Fibroblast of lung (primary cell): ENCODE measurements around the gene S100A7A. TPM values are rescaled to one million over a fixed set of nuclear protein-coding genes. Genes with fewer than 3 reads are reported as not detected.

Experiments
- DNase-seq, 2 donors: peaks; one replicate each; pipeline versions ENCODE4 v3.0.0 to v3.0.0-alpha.2; 2010; ENCODE audit warnings: low read depth in 2 of 2
- H2AFZ ChIP-seq: 2 replicates; pipeline ENCODE4 v1.5.1; 2012; ENCODE audit warnings: low read length, control low read depth, inconsistent platforms
- H3K27ac ChIP-seq: 2 replicates; pipeline ENCODE4 v1.5.1; 2011; ENCODE audit warnings: low read length, control low read depth; ENCODE audit not compliant: insufficient read depth
- H3K27me3 ChIP-seq: 2 replicates; pipeline ENCODE4 v1.5.1; 2011; ENCODE audit warnings: mild to moderate bottlenecking, low read length; ENCODE audit not compliant: control insufficient read depth, insufficient read depth
- H3K36me3 ChIP-seq: 2 replicates; pipeline ENCODE4 v1.5.1; 2011; ENCODE audit warnings: low read length; ENCODE audit not compliant: control insufficient read depth, insufficient read depth
- H3K4me1 ChIP-seq: 2 replicates; pipeline ENCODE4 v1.5.1; 2011; ENCODE audit warnings: low read length; ENCODE audit not compliant: control insufficient read depth, insufficient read depth; ENCODE audit errors: extremely low read depth
- H3K4me2 ChIP-seq: 2 replicates; pipeline ENCODE4 v1.5.1; 2011; ENCODE audit warnings: low read length, control low read depth; ENCODE audit not compliant: insufficient read depth; ENCODE audit errors: extremely low read depth
- H3K4me3 ChIP-seq, 4 experiments: fragments of 200-600 bp in 1 of 4; sonication (generic) in 1 of 4; replicated peaks in 1 of 4; 2 replicates each; pipeline ENCODE4 v1.5.1; 2011 to 2016; ENCODE audit warnings: low read length in 4 of 4, low read depth in 3 of 4, mild to moderate bottlenecking in 3 of 4, control low read depth in 2 of 4, inconsistent platforms in 1 of 4, mixed read lengths in 1 of 4; ENCODE audit not compliant: insufficient read depth in 1 of 4; ENCODE audit errors: control extremely low read depth in 1 of 4
- H3K79me2 ChIP-seq: 2 replicates; pipeline ENCODE4 v1.5.1; 2012; ENCODE audit warnings: mild to moderate bottlenecking, low read length, inconsistent platforms; ENCODE audit not compliant: control insufficient read depth, insufficient read depth
- H3K9ac ChIP-seq: 2 replicates; pipeline ENCODE4 v1.5.1; 2011; ENCODE audit warnings: mild to moderate bottlenecking, low read length, control low read depth; ENCODE audit not compliant: insufficient read depth
- H3K9me3 ChIP-seq: 2 replicates; pipeline ENCODE4 v1.5.1; 2012; ENCODE audit warnings: low read depth, low read length; ENCODE audit not compliant: control insufficient read depth, insufficient read depth
- H4K20me1 ChIP-seq: 2 replicates; pipeline ENCODE4 v1.5.1; 2011; ENCODE audit warnings: low read length; ENCODE audit not compliant: control insufficient read depth, insufficient read depth; ENCODE audit errors: extremely low read depth
- EZH2 ChIP-seq: IDR thresholded peaks from 2 replicates; pipeline ENCODE4 v1.5.1; 2012; ENCODE audit warnings: low read length, control low read depth, mild to moderate bottlenecking; ENCODE audit errors: missing control alignments
- polyA plus RNA-seq, 2 donors: library from polyadenylated mRNA; depleted of rRNA in 1 of 2; stranded (reverse) in 1 of 2; unstranded in 1 of 2; fragments of >200 nt; gene quantifications; 2 replicates each; pipeline ENCODE4 v1.2.1, GENCODE V29; 2011 to 2012; ENCODE audit warnings: missing spikeins in 1 of 2
- total RNA-seq: library from RNA; depleted of rRNA; stranded (reverse); fragments of >200 nt; gene quantifications from 2 replicates; pipeline ENCODE4 v1.2.1, GENCODE V29; 2014
- TF ChIP-seq, protein P1 (sequence below), 2 donors: IDR thresholded peaks in 1 of 2; conservative IDR thresholded peaks in 1 of 2; 1 replicate in 1 of 2; 2 replicates in 1 of 2; pipeline ENCODE4 v1.5.1; 2011 to 2012; ENCODE audit warnings: low read length in 2 of 2, control low read depth in 1 of 2, inconsistent platforms in 1 of 2, low read depth in 1 of 2, mild to moderate bottlenecking in 1 of 2

S100A7A gene
- total and polyA plus RNA-seq, 2 donors (not counting 1 experiment from before 2014, with no cell fraction given), result not detected

DNA sequence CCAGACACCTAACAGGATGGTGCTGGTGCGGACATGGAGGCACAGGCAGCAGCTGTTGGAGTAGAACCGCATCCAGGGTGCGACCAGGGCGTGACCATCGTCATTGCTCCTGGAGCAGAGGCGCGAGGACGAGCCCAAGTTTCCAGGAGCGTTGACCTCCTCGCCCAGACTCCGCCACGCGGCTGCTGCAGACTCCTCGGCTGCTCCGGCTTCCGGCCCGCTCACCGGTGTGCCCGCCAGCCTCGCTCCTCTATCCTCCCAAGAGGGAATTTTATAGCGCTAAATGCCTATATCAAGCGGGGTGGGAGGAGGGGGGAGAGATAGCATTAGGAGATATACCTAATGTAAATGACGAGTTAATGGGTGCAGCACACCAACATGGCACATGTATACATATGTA lies 35.6 kb upstream of the S100A7A start:
- Histone ChIP-seq H3K4me2 (no peak overlapping the region), H3K27ac (no peak overlapping the region), H3K36me3 (no peaks in the 10 kb centered on the region), H3K9ac (no peak overlapping the region), H3K27me3 (no peaks in the 10 kb centered on the region), H3K4me3 (no peak overlapping the region), H3K9me3 (no peaks in the 10 kb centered on the region), H4K20me1 (no peaks in the 10 kb centered on the region), H3K4me1 (no peaks in the 10 kb centered on the region), H2AFZ (no peak overlapping the region), H3K79me2 (no peaks in the 10 kb centered on the region)
- no peak for TF ChIP-seq EZH2
- TF ChIP-seq, protein P1, sequence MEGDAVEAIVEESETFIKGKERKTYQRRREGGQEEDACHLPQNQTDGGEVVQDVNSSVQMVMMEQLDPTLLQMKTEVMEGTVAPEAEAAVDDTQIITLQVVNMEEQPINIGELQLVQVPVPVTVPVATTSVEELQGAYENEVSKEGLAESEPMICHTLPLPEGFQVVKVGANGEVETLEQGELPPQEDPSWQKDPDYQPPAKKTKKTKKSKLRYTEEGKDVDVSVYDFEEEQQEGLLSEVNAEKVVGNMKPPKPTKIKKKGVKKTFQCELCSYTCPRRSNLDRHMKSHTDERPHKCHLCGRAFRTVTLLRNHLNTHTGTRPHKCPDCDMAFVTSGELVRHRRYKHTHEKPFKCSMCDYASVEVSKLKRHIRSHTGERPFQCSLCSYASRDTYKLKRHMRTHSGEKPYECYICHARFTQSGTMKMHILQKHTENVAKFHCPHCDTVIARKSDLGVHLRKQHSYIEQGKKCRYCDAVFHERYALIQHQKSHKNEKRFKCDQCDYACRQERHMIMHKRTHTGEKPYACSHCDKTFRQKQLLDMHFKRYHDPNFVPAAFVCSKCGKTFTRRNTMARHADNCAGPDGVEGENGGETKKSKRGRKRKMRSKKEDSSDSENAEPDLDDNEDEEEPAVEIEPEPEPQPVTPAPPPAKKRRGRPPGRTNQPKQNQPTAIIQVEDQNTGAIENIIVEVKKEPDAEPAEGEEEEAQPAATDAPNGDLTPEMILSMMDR (conservative IDR thresholded peaks at IDR 0.05 in 1 of 2, IDR thresholded peaks at IDR 0.05 in 1 of 2; ENCODE audit: low read depth in 1 of 2, low read length in 2 of 2), result no peak
- DNase-seq, result no peak

DNA sequence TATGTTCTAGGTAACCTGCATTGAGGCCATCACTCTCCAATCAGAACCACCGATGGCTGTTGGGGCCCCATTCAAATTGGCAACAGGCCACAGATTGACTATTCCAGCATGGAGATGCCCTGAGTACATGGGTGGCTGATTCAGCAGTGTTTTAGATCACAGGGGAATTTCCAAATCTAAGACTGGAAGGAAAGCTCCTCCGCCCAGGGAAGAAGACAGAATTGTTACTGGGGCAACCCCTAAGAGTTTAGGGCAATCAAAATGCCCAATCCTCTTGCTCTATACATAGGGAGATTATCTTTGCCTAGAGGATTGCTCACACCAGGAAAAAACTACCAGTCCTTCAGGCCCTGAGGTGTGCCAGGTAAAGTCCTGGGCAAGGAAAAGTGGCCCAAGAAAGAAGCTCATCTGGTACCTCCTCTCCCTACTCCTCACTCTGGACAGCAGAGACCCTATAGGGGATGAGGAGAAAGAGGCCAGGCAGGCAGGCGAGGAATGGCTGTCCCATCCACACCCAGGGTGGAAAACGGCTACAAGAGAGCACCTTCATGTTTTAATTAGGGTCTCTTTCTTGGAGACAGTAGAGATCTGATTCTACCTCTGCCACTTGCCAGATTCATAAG lies 31.3 kb upstream of the S100A7A start:
- Histone ChIP-seq H3K27ac (no peak overlapping the region), H3K9ac (no peak overlapping the region), H2AFZ (no peak overlapping the region), H4K20me1 (no peaks in the 10 kb centered on the region), H3K4me1 (no peaks in the 10 kb centered on the region), H3K4me3 (no peak overlapping the region), H3K27me3 (no peaks in the 10 kb centered on the region), H3K79me2 (no peaks in the 10 kb centered on the region), H3K4me2 (no peak overlapping the region), H3K9me3 (no peaks in the 10 kb centered on the region), H3K36me3 (no peaks in the 10 kb centered on the region)
- no peak for DNase-seq
- TF ChIP-seq EZH2, result no peak
- TF ChIP-seq, protein P1 (conservative IDR thresholded peaks at IDR 0.05 in 1 of 2, IDR thresholded peaks at IDR 0.05 in 1 of 2; ENCODE audit: low read depth in 1 of 2, low read length in 2 of 2), result no peak

DNA sequence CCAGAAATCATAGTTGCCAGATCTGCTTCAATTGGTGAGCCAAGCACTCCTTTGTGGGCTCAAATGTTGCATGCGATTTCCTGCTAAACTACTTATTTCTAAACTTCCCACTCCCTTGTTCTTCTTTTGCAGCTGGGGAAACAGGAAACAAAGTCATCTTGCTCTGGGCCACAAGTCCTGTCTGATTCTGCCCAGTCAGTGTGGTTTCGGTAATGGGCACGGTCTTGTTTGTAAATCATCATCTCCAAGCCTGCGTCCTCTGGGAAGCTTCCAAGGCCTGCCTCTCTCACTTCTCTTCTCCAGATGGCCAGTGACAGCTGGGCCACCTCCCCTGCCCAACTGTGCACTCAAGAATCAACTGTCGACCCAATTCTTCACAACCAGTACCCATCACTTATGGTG lies 29.8 kb upstream of the S100A7A start:
- no peaks in the 10 kb centered on the region for H4K20me1 ChIP-seq
- TF ChIP-seq, protein P1 (conservative IDR thresholded peaks at IDR 0.05 in 1 of 2, IDR thresholded peaks at IDR 0.05 in 1 of 2; ENCODE audit: low read depth in 1 of 2, low read length in 2 of 2), result no peak
- TF ChIP-seq EZH2, result no peak
- DNase-seq, result no peak
- no peaks in the 10 kb centered on the region for H3K4me1 ChIP-seq
- no peaks in the 10 kb centered on the region for H3K79me2 ChIP-seq
- H3K4me3 ChIP-seq, result no peak overlapping the region
- no peaks in the 10 kb centered on the region for H3K36me3 ChIP-seq
- H3K4me2 ChIP-seq, result no peak overlapping the region
- no peak overlapping the region for H3K27ac ChIP-seq
- H3K9me3 ChIP-seq, result no peaks in the 10 kb centered on the region
- H2AFZ ChIP-seq, result no peak overlapping the region
- peaks cover 2% of the 10 kb centered on the region for H3K27me3 ChIP-seq
- no peak overlapping the region for H3K9ac ChIP-seq
